ENCODE data around the gene PIM3. TPM values are rescaled to one million over a fixed set of nuclear protein-coding genes. Genes with fewer than 3 reads are reported as not detected.
A peak's percentile ranks its signal among the peaks of the same experiment; 100 is the strongest.

PIM3 gene
- total RNA-seq, 4 donors from 2014 or later = 31.7 to 106 (median 53.6) TPM

GRCh38 chr22:49956914-49957825 is 3.4 kb upstream of the PIM3 start:
- H3K27ac ChIP-seq = no peak overlapping the region
- H3K4me3 ChIP-seq = no peak overlapping the region
- H3K4me1 ChIP-seq = peaks cover 0 to 3% of the 10 kb centered on the region in 2 donors
- DNase-seq = no peak
- no peaks in the 10 kb centered on the region for H3K9me3 ChIP-seq
- TF ChIP-seq, protein P1, sequence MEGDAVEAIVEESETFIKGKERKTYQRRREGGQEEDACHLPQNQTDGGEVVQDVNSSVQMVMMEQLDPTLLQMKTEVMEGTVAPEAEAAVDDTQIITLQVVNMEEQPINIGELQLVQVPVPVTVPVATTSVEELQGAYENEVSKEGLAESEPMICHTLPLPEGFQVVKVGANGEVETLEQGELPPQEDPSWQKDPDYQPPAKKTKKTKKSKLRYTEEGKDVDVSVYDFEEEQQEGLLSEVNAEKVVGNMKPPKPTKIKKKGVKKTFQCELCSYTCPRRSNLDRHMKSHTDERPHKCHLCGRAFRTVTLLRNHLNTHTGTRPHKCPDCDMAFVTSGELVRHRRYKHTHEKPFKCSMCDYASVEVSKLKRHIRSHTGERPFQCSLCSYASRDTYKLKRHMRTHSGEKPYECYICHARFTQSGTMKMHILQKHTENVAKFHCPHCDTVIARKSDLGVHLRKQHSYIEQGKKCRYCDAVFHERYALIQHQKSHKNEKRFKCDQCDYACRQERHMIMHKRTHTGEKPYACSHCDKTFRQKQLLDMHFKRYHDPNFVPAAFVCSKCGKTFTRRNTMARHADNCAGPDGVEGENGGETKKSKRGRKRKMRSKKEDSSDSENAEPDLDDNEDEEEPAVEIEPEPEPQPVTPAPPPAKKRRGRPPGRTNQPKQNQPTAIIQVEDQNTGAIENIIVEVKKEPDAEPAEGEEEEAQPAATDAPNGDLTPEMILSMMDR (IDR thresholded peaks at IDR 0.05) = no peak
- no peak for TF ChIP-seq POLR2A (IDR thresholded peaks at IDR 0.05)
- H3K36me3 ChIP-seq = no peaks in the 10 kb centered on the region
- no peaks in the 10 kb centered on the region for H3K27me3 ChIP-seq
- intact Hi-C loops (cut with DNase I; ENCODE audit: low total_unique reads) = no loop called here

- no peak for DNase-seq
- no peak for TF ChIP-seq POLR2A (IDR thresholded peaks at IDR 0.05)
- TF ChIP-seq, protein P1 (IDR thresholded peaks at IDR 0.05) = no peak
- intact Hi-C loops (cut with DNase I; ENCODE audit: low total_unique reads) = no loop called here
- H3K27me3 ChIP-seq = no peaks in the 10 kb centered on the region
- H3K9me3 ChIP-seq = no peaks in the 10 kb centered on the region
- no peaks in the 10 kb centered on the region for H3K36me3 ChIP-seq
- peaks cover 0 to 3% of the 10 kb centered on the region in 2 donors for H3K4me1 ChIP-seq
- H3K4me3 ChIP-seq = no peak overlapping the region
- no peak overlapping the region for H3K27ac ChIP-seq
Observed at GRCh38 chr22:49957826-49958365, 2.7 kb upstream of the PIM3 start.

DNA sequence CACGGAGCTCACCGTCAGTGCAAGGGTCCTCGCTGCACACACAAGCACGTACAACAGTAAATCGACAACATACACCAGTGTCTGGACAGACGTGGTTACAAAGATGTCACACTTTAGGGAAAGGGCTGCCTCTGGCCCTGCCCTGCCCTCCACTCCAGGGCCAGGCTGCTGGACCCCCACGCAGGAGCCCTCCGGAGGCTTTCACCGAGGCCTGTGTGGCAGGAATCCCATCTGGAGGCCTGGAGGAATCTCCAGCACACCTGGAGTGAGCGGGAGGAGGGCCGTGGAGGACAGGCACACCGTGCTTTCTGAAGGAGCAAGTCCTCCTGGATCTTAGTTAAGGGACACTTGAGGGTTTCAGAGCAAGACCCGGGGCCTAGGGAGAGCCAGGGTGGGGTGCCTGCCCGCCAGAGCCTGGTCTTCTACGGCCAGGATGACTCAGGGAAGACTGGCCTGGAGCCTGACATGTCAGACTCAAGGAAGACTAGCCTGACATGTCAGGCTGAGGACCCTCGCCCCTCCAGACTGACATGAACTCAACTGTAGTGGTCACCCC is 2.1 kb upstream of the PIM3 start:
- Histone ChIP-seq H3K4me3 (no peak overlapping the region), H3K4me1 (peaks cover 0 to 9% of the 10 kb centered on the region in 2 donors), H3K27ac (peak overlapping the region in 1 of 2 donors; percentile 93), H3K36me3 (no peaks in the 10 kb centered on the region), H3K9me3 (no peaks in the 10 kb centered on the region), H3K27me3 (no peaks in the 10 kb centered on the region)
- TF ChIP-seq POLR2A (IDR thresholded peaks at IDR 0.05) = no peak
- TF ChIP-seq, protein P1 (IDR thresholded peaks at IDR 0.05) = no peak
- no peak for DNase-seq
- intact Hi-C loops (cut with DNase I; ENCODE audit: low total_unique reads) = no loop called here

DNA sequence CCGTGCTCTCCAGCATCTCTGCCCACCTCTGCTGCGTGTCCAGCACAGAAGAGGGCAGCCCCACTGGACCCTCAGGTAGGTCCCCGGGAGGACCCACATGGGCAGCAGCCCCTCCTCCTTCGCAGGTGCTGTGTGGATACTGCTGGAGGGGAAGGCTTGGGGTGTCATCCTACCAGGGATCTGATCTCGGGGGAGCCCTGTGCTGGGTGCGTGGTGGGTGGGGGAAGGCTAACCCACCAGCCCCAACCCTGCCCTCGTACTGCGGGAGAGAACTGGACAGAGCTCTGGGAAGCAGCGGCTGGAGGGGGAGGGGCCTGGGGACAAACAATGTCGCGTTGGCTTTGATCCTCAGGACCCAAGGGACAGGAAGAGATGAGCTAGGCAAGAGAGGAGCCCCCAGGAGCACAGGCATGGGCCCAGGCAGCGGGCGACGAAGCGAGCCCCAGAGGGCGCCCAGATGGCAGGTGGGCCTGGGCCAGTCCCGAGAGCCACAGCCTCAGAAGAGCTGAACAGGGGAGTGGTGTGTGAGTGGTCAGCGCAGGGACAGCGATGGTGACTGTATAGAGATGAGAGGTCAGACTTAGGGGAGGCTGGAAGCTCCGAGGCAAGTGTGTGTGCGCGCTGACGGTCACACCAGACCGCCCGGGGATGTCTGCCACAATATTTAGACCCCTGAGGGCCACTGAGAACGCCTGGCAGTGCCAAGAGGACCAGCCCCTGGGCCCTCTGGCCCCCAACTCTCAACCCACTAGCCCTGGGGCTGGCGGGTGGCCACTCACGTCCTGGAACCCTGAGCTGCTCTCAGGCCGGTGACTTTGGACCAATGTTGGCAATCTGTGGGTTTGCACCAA is 1.4 kb upstream of the PIM3 start:
- no peaks in the 10 kb centered on the region for H3K27me3 ChIP-seq
- intact Hi-C loops (cut with DNase I; ENCODE audit: low total_unique reads) = no loop called here
- no peaks in the 10 kb centered on the region for H3K36me3 ChIP-seq
- H3K27ac ChIP-seq = peak overlapping the region; percentile 93 to 95
- no peak for DNase-seq
- H3K4me3 ChIP-seq = peak overlapping the region in 1 of 2 donors; percentile 79
- peaks cover 0 to 16% of the 10 kb centered on the region in 2 donors for H3K4me1 ChIP-seq
- TF ChIP-seq, protein P1 (IDR thresholded peaks at IDR 0.05) = no peak
- no peaks in the 10 kb centered on the region for H3K9me3 ChIP-seq

Data from uterus (tissue), 4 donors.